GM19023 (cell line): Measurements from ENCODE around the gene GABPB2.
"Not testable (repeated sequence)": the region's sequence is repeated elsewhere in the genome, so short reads cannot be mapped to it uniquely, and the experiment has no call there.

Source experiments
- ATAC-seq: cut with Tn5 transposase; IDR thresholded peaks from one replicate; pipeline ENCODE4 v1.9.1; 2021; ENCODE audit warnings: mild to moderate bottlenecking, moderate library complexity; ENCODE audit not compliant: unreplicated experiment

GABPB2 gene

DNA sequence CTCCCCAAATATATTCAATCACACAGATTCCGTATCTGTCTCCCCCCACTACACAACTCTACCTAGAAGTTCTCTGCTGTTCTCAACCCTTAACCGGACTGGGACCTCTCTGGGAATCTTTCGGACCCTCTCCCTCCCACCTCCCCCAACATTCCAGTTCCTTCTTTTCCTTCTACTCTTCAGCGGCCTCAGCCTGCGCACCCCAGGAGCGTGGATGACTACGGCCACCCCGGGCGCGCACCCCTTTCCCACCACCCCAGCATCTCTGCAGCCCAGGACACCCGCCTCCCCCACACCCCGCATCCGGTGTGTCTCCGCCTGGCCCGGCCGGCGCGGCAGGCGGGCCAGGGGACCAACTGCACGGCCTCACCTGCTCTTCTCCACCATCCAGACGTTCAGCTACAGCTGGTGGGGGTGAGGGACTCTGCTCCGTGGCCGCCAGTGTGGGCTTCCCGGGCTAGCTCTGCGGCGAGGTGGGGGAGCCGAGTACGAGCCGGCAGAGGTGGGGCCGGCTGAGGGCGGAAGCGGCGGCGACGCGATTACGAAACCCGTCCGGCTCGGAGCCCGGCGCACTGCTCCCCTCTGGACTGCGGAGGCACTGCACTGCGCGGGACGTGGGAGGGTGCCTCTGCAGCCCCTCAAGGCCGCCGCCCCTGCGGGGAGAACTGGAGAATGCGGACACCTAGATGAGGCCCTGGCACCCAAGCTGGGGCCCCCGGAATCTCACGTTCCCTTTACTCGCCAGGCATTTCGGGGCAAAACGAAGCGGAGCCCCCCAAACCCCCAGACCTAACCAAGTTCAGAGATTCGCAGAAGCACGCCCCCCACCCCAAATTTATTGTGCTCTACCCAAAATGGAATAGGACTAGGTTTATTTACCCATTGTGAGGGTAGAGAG is 11.2 kb upstream of the GABPB2 start, which contains the start of gene CDC42SE1:
CDC42SE1 (minus strand) TSS at position 514 of the 898 bp plus-strand sequence. CDS start 3,892 bp downstream, outside the sequence.
- peak; percentile 86 for ATAC-seq

- ATAC-seq = no peak
Measured at GRCh38 chr1:151060007-151060656, 10.4 kb upstream of the GABPB2 start, which contains the start of gene MLLT11. MLLT11 (plus strand) TSS chr1:151060397; CDS start chr1:151067225, 6,828 bp downstream.

DNA sequence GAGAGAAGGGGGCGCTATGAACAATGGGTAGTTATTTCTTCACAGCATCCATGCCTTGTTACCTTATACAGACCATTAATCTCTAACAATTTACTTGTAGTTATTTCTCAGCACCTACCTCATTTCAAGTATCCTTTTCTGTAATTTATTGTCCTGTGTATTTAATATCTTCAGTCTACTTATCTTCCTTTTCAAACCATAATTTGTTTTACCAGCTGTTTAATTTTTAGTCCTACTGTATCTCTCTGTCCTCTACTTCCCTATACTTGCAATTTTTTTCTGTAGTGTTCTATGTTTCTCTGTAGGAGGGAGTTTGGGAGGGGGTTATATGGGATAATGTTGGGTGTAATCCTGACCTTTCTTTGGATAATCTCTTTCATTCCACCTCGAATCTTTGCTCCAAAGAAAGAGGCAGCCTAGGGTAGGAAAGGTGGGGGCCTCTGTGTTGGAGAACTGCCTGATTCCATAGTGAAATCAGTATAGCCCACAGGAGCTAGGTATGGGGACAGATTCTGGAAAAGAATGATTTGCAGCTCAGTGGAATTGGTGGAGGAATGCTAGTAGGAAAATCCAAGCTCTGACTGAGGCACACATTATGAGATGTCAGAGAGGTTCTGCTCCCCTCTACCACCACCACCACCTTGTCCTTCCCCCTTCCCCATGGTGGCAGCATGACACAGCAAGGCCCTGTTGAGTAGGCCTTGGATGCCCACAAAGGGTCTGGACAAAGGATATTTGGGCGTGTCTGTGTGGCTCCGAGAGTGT is 9.7 kb upstream of the GABPB2 start:
- no peak for ATAC-seq

GRCh38 chr1:151061704-151062103 is 8.9 kb upstream of the GABPB2 start:
- ATAC-seq = no peak

DNA sequence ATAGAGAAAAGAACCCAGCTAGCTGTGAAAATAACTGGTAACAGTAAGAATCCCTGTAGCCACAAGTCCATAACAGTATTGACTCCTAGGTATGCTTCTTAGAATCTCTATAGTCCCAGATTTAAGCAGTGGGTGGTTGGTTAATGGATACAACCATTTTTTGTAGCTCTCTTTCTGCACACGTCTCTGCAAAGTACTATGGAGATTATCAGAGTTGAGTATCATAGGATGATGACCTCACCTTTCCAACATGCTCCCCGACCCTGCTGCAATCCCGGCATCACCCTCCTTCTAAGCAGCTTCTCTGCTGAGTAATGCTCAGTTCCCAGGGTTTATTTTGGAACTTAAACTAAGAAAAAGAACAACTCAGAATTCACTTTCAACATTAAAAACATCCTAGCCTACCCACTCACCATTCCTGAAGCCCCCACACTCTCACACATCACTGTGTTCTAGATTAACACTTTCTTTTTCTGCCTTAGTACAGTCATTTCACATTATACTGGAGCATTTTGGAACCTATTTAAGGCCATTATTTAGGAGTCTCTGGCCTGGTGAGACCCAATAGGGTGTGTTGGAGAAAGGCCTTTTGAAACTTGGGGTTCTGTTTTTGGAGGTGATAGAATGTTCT is 7.7 kb upstream of the GABPB2 start:
- no peak for ATAC-seq

DNA sequence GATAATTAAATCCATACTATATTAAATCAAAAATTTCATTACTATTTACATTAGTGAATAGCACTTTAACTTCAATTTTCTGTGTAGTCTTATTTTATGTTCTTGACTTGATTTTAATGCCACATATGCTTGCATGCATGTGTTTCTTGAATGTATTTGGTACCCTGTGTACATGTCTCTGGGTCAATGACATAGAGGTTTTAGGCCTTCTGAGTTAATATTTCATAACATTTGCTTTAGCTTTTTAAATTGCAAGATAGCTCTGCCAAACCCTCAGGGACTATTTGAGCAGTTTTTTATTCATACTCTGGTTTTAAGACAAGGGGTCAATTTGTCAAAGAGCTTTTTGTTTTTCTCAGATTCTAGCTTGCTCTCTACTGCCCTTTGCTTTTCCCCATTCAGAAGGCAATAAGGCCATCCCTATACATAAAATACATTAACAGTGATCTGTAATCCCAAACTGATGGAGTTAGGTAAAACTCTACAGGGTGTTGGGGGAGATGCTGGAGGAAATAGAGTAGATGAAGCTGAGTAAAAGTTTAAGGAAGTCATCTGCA is 5.4 kb upstream of the GABPB2 start:
- ATAC-seq = no peak

GRCh38 chr1:151067185-151067584 is 3.4 kb upstream of the GABPB2 start:
- no peak for ATAC-seq

- no peak for ATAC-seq
Measured at GRCh38 chr1:151069103-151069486, 1.5 kb upstream of the GABPB2 start.

GRCh38 chr1:151072224-151072623 is 1.7 kb downstream of the GABPB2 start:
- no peak for ATAC-seq

DNA sequence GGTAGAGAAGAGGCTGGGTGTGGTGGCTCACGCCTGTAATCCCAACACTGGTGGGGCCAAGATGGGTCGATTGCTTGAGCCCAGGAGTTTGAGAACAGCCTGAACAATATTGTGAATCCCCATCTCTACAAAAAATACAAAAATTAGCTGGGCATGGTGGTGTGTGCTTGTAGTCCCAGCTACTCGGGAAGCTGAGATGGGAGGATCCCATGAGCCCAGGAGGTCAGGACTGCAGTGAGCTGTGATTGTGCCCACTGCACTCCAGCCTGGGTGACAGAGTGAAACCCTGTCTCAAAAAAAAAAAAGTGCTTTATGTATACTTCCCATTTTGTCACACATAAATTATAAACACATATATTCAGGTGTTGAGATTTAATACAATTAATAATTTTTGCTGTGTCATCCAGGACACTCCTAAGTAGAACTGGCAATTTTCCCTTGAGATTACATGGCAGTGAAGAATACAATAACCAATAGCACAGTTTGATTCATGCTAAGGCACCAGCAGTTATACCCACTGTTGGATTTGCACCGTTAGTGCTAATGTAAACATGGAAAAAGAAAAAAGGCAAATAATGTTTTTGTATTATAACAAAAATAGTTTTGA is 15.5 kb downstream of the GABPB2 start:
- no peak for ATAC-seq

DNA sequence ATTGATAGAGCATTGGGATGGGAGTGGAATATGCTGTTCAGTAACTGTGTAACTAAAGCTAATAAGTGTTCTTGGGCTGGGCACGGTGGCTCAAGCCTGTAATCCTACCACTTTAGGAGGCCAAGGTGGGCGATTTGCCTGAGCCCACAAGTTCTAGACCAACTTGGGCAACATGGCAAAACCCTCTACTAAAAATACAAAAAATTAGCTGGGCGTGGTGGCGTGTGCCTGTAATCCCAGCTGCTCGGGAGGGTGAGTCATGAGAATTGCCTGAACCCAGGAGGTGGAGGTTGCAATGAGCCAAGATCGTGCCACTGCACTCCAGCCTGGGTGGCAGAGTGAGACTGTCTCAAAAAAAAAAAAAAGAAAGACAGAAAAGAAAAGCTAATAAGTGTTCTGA is 26.9 kb downstream of the GABPB2 start:
- not testable (repeated sequence) for ATAC-seq

GRCh38 chr1:151098126-151098525 is 27.6 kb downstream of the GABPB2 start:
- ATAC-seq = no peak

DNA sequence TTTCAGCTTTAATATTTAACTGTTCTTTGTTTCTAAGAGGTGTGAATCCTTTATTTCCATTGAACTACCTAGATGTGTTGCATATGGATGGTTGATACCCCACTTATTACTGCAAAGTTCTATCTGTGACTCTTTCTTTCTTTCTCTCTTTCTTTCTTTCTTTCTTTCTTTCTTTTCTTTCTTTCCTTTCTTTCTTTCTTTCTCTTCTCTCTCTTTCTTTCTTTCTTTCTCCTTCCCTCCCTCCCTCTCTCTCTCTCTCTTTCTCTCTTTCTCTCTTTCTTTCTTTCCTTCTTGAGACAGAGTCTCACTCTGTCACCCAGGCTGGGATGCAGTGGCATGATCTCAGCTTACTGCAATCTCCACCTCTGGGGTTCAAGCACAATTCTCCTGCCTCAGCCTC is 34.1 kb downstream of the GABPB2 start:
- no peak for ATAC-seq

DNA sequence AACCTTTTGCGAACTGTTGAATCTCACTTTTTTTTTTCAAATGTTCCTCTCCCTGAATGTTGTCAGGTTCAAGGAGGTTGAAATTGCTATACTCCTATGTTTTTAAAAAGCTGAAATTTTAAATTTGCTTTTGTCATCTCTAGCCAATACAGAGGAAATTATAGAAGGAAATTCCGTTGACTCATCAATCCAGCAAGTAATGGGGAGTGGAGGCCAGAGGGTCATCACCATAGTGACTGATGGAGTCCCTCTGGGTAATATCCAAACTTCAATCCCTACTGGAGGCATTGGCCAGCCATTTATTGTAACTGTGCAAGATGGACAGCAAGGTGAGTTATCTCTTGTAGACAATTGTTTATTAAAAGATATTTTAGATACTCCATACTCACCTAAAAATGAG is 36.3 kb downstream of the GABPB2 start:
- ATAC-seq = no peak

GRCh38 chr1:151108331-151108730 is 37.8 kb downstream of the GABPB2 start:
- ATAC-seq = no peak

GRCh38 chr1:151113877-151114276 is 43.3 kb downstream of the GABPB2 start:
- ATAC-seq = no peak

- ATAC-seq = no peak
Measured at GRCh38 chr1:151124763-151125403, 54.3 kb downstream of the GABPB2 start.

GRCh38 chr1:151128800-151129199 is 58.2 kb downstream of the GABPB2 start:
- ATAC-seq = no peak

- ATAC-seq = no peak
Measured at GRCh38 chr1:151130987-151131586, 60.5 kb downstream of the GABPB2 start.
